Stimulated activated CD8-positive, alpha-beta memory T cell treated with anti-CD3 and anti-CD28 coated beads, Interleukin-7, amount 100 ng/mL, for 24 hours (primary cell): ENCODE measurements around the gene KRT3.

ENCODE experiments used
- DNase-seq: peaks from one replicate; pipeline ENCODE4 v3.0.0-alpha.2; 2020; ENCODE audit warnings: low read depth

The KRT3 gene

DNA sequence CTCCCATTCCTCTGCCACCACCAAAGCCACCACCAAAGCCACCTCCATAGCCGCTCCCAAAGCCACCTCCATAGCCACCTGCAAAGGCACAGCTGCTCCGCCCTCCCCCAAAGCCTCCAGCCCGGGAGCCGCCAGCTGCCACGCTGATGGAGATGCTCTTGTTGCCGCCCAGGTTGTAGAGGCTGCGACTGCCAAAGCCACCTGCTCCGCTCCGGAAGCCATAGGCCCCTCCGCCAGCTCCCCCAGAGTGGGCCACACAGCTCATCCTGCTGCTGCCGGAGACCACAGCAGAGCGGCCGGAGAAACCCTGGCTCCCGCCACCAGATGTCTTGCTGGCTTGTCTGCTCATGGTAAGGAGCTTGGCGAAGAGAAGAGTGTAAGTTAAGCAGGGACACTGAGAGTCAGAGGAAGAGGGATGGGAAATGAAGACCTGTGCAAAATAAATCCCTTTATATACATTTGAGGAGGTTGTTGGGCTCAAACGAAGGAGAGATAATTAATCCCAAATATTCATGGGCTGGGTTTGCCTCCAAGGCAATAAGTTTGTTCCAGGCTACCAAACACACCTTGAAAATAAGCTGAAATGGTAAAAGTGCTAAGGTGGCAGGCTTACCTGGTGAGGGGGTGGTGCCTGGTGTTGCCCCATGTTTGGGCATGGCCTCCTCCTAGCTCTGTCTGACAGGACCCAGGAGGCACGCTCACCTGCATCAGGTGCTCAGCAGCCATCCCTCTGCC is at the start of gene KRT3:
TSS of gene KRT3 (minus strand) at position 424 of the 735 bp plus-strand sequence. CDS start at position 349, 75 bp downstream.
- DNase-seq, result no peak

- no peak for DNase-seq
Measured at GRCh38 chr12:52844386-52844785, 48.5 kb upstream of the KRT3 start.

DNA sequence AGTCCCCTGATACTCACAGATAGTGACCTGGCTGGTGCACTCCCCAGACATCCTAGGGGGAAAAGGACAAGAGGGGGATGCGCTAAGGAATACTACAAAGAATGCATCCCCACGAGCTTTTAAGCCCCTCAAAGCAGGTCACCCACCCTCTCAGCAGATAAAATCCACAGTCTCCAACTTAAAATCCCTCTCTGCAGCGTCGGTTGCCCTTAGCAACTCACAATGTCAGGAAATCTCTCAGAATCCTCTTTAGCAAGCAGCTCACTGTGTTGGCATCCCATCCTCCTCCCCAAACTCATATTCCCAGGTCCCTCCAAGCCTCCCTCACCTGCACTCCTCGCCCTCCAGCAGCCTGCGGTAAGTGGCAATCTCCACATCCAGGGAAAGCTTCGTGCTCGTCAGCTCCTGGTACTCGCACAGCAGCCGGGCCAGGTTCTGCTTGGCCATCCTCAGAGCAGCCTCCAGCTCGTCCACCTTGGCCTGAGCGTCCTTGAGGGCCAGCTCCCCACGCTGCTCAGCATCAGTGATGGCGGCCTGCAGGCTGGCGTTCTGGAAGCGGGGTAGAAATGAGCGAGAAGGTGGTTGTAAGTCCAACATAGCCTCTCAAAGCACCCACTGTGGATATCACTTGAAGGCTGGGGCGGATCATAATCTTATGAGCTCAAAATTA is 43.7 kb upstream of the KRT3 start:
- DNase-seq, result no peak

- no peak for DNase-seq
Measured at GRCh38 chr12:52838609-52839435, 42.9 kb upstream of the KRT3 start.

GRCh38 chr12:52837781-52838608 is 42.1 kb upstream of the KRT3 start:
- no peak for DNase-seq

DNA sequence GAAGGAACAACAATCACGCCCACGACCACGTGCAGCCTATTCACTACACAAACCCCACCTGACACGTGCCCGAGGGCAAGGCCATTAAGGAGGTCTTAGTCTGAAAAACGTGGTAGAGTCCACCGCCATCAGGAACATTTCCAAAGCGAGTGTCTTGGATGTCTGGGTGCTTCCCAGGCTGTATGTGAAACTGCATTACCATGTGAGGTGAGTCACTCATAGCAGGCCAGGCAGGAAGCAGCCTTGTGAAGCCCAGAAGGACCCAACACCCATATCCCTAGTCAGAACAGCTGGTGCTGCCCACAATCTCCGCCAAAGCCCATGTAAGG is 41.5 kb upstream of the KRT3 start:
- no peak for DNase-seq

GRCh38 chr12:52836491-52837412 is 40.8 kb upstream of the KRT3 start:
- no peak for DNase-seq

- DNase-seq, result peak; percentile 45
Measured at GRCh38 chr12:52836042-52836466, 40.1 kb upstream of the KRT3 start.

- DNase-seq, result no peak
Measured at GRCh38 chr12:52835271-52836041, 39.5 kb upstream of the KRT3 start.

- DNase-seq, result no peak
Measured at GRCh38 chr12:52834727-52835001, 38.7 kb upstream of the KRT3 start.

GRCh38 chr12:52833922-52834726 is 38.2 kb upstream of the KRT3 start, which contains the start of gene KRT79:
Gene KRT79 (minus strand): TSS chr12:52834311. CDS start chr12:52834260, 51 bp downstream.
- no peak for DNase-seq

DNA sequence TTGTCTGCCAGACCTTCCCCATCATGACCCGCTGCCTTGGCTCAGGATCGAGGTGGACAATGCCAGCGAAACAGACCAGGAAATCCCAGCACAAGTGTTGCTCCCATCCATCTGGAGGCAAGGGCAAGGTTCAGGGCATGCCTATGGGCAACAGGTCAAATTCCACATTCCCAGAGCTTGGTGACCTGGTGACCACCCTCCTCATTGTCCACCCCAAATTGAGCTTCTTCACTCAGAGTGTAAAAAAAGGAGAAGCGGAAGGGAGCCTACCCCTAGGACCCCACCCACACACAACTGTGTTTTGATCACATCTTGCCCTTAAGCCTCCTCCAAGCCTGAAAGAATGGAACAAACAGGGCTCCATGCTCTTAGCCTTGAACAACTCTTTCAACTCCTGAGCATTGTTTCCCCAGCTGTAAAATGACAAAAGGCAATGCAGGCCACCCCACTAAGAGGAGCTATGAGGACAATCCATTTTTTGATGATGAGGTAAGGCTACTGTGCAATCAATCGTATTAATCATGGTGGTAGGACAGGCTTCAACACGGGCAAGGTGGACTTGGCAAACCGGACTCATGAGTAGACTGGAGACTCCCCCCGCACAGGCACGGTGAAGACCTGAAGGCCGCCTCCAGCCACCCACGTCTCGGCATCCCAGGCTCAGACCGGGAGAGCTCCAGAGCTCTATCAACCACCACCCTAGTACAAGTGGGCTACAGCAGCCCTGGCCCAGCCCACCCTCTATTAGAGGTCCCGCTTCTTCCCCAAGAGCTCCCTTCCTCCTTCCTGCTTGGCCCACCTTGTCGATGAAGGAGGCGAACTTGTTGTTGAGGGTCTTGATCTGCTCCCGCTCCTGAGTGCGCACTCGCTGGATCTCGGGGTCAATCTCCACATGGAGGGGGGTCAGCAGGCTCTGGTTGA is 37.3 kb upstream of the KRT3 start:
- DNase-seq, result no peak

- DNase-seq, result no peak
Measured at GRCh38 chr12:52832451-52832850, 36.5 kb upstream of the KRT3 start.

DNA sequence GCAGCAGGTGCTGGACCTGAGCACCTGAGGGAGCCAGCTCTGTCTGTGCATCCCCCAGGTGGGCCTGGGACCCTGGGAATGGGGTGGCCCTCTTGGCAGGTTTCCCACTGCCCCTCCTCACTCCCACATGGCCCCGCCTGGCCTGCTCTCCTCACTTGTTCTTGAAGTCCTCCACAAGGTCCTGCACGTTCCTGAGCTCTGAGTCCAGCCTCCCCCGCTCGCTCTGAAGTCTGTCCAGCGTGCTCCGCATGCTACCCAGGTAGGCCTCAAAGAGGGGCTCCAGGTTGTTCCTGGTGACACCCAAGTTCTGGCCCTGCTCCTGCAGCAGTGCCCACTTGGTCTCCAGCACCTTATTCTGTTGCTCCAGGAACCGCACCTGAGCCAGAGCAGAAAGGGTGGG is 35.3 kb upstream of the KRT3 start:
- no peak for DNase-seq

DNA sequence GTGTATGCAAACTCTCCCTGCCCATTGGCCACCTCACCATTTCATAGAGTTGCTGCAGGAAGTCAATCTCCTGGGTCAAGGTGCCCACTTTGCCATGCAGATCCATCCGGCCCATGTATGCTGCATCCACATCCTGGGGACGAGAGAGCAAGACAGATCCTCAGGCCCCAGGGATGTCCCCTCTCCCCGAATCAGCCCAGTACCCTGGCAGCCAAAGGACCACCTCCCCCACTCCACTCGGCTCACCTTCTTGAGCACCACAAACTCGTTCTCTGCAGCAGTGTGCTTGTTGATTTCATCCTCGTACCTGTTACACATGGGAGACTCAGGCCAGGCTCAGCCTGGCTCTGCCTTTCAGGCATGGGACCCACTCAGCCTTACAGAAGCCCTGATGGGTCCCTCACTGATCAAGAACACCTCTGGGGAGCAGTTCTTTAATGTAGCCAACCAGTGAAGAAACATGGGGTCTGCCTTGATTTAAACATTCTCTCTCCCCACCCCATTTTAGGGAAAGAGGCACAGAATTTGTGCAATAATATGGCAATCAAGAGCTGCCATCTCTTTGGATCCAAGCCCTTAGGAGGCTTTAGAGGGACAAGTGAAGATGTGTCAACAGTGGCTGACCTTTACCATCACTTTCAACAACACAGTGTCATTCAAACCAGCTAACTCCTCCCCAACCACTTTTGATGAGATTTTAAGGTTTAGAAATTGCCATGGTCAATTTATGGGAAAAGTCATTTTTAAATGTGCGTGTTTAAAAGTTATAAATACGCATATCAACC is 34.3 kb upstream of the KRT3 start:
- no peak for DNase-seq

DNA sequence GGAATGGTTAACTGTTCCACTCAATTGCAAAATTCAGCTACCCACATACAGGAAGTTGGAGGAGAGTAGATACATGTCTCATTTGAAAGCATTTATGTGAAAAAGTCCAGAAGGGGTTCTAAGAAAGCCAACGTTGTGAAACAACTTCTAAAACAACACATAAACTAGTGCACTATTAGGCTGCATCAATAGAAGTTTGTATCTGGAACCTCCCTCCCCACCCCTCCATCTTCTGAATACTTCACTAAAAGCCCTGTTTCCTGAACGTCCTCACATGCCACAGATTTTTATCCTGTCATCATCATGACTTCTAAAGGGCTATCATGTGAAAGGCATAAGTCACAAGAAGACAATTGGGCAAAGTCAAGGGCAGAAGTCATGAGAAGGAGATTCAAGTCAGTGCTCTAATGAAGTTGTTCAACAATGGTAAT is 32.7 kb upstream of the KRT3 start:
- DNase-seq, result no peak

GRCh38 chr12:52828156-52828555 is 32.2 kb upstream of the KRT3 start:
- no peak for DNase-seq
